Activated B cell treated with CpG ODN at 0.5 μM for 24 hours (primary cell): ENCODE measurements around the gene SYNE4. TPM values are rescaled to one million over a fixed set of nuclear protein-coding genes. Genes with fewer than 3 reads are reported as not detected.

ENCODE experiments used
- ATAC-seq: fragments of 200-7000 bp; cut with Tn5 transposase; one replicate; pipeline ENCODE4 v1.10.0; 2021; ENCODE audit warnings: low read depth, mild to moderate bottlenecking, moderate library complexity
- CTCF ChIA-PET: fragments of 350-600 bp; sonication (Branson Sonifier 250); formaldehyde crosslinking; loops from one replicate; lab custom pipeline; 2021; ENCODE audit warnings: antibody characterized with exemption; lab: Charles Lee
- POLR2A ChIA-PET: fragments of 350-600 bp; sonication (Branson Sonifier 250); formaldehyde crosslinking; loops from one replicate; lab custom pipeline; 2021; ENCODE audit warnings: antibody characterized with exemption; lab: Charles Lee
- DNase-seq: peaks from one replicate; pipeline ENCODE4 v3.0.0; 2022
- H3K27ac Mint-ChIP-seq: one replicate; pipeline ENCODE4 v1.8.0; 2020; ENCODE audit warnings: mixed read lengths
- H3K27me3 Mint-ChIP-seq: one replicate; pipeline ENCODE4 v1.8.0; 2021; ENCODE audit warnings: mixed read lengths
- H3K36me3 Mint-ChIP-seq: one replicate; pipeline ENCODE4 v1.8.0; 2021; ENCODE audit warnings: low read depth, mixed read lengths
- H3K4me1 Mint-ChIP-seq: one replicate; pipeline ENCODE4 v1.8.0; 2021; ENCODE audit warnings: mixed read lengths
- H3K4me3 Mint-ChIP-seq: one replicate; pipeline ENCODE4 v1.8.0; 2020; ENCODE audit warnings: mild to moderate bottlenecking, mixed read lengths
- H3K9me3 Mint-ChIP-seq: one replicate; pipeline ENCODE4 v1.8.0; 2020; ENCODE audit warnings: mixed read lengths
- intact Hi-C: fragments of 100-400 bp; cut with micrococcal nuclease; formaldehyde crosslinking; loops from one replicate; pipeline ENCODE4 v1.15.1; 2024
- total RNA-seq: library from RNA; stranded (reverse); gene quantifications from 2 replicates; pipeline ENCODE4 v1.2.3, GENCODE V29; 2022
- TF ChIP-seq, protein P1 (sequence below): fragments of 200-600 bp; IDR thresholded peaks from one replicate; pipeline ENCODE4 v1.8.0; 2022; ENCODE audit warnings: antibody characterized with exemption, mild to moderate bottlenecking

Gene SYNE4
- total RNA-seq, 1 donor from 2014 or later = 3.7 TPM

- no peak for ATAC-seq
- CTCF ChIA-PET = no interaction called here
Measured at GRCh38 chr19:35975608-35976214, 32.9 kb downstream of the SYNE4 start.

GRCh38 chr19:35973487-35973886, 35.1 kb downstream of the SYNE4 start:
- peaks cover 5% of the 10 kb centered on the region for H3K27me3 Mint-ChIP-seq
- H3K27ac Mint-ChIP-seq = no peak overlapping the region

More at GRCh38 chr19:35975608-35976214, 32.9 kb downstream of the SYNE4 start:
- POLR2A ChIA-PET = no interaction called here
- H3K4me3 Mint-ChIP-seq = no peak overlapping the region
- intact Hi-C loops = no loop called here
- no peaks in the 10 kb centered on the region for H3K36me3 Mint-ChIP-seq
- TF ChIP-seq, protein P1, sequence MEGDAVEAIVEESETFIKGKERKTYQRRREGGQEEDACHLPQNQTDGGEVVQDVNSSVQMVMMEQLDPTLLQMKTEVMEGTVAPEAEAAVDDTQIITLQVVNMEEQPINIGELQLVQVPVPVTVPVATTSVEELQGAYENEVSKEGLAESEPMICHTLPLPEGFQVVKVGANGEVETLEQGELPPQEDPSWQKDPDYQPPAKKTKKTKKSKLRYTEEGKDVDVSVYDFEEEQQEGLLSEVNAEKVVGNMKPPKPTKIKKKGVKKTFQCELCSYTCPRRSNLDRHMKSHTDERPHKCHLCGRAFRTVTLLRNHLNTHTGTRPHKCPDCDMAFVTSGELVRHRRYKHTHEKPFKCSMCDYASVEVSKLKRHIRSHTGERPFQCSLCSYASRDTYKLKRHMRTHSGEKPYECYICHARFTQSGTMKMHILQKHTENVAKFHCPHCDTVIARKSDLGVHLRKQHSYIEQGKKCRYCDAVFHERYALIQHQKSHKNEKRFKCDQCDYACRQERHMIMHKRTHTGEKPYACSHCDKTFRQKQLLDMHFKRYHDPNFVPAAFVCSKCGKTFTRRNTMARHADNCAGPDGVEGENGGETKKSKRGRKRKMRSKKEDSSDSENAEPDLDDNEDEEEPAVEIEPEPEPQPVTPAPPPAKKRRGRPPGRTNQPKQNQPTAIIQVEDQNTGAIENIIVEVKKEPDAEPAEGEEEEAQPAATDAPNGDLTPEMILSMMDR = no peak
- no peaks in the 10 kb centered on the region for H3K9me3 Mint-ChIP-seq
- no peaks in the 10 kb centered on the region for H3K4me1 Mint-ChIP-seq
- H3K27me3 Mint-ChIP-seq = peaks cover 13% of the 10 kb centered on the region
- H3K27ac Mint-ChIP-seq = no peak overlapping the region
- DNase-seq = no peak

DNA sequence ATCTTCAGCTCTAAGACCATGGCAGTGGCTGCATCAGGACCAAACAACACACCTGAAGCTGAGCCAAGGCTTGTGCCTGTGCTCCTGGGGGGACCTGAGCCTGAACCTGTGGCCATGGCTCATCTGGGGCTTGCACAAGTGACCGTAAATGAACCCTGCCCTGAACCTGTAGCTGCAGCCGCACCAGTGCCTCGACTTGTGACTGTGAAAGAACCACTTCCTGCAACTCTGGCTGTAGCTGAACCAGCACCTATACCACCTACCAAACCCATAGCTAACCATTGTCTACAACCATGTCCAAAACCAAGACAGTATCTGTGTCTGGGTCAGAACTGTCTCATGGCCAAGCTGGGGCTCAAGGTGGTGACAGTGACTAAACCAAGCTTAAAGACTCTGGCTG, 41.8 kb downstream of the SYNE4 start:
- no peak overlapping the region for H3K4me3 Mint-ChIP-seq
- no peaks in the 10 kb centered on the region for H3K36me3 Mint-ChIP-seq
- ATAC-seq (no peak), DNase-seq (no peak)
- intact Hi-C loops = no loop called here
- H3K27ac Mint-ChIP-seq = no peak overlapping the region
- POLR2A ChIA-PET = no interaction called here
- no peaks in the 10 kb centered on the region for H3K4me1 Mint-ChIP-seq
- CTCF ChIA-PET = no interaction called here
- no peaks in the 10 kb centered on the region for H3K9me3 Mint-ChIP-seq
- TF ChIP-seq, protein P1 = no peak
- H3K27me3 Mint-ChIP-seq = peaks cover 9% of the 10 kb centered on the region

More at GRCh38 chr19:35973487-35973886, 35.1 kb downstream of the SYNE4 start:
- CTCF ChIA-PET = no interaction called here
- H3K4me3 Mint-ChIP-seq = no peak overlapping the region
- POLR2A ChIA-PET = no interaction called here
- TF ChIP-seq, protein P1 = no peak
- H3K36me3 Mint-ChIP-seq = no peaks in the 10 kb centered on the region
- ATAC-seq = no peak
- no peak for DNase-seq
- no peaks in the 10 kb centered on the region for H3K9me3 Mint-ChIP-seq
- intact Hi-C loops = no loop called here
- H3K4me1 Mint-ChIP-seq = no peaks in the 10 kb centered on the region

GRCh38 chr19:35963514-35963913, 45.1 kb downstream of the SYNE4 start:
- TF ChIP-seq, protein P1 = no peak
- H3K4me1 Mint-ChIP-seq = peaks cover 5% of the 10 kb centered on the region
- no peak overlapping the region for H3K27ac Mint-ChIP-seq
- intact Hi-C loops = no loop called here
- ChIA-PET POLR2A (no interaction called here), CTCF (no interaction called here)
- no peaks in the 10 kb centered on the region for H3K36me3 Mint-ChIP-seq
- DNase-seq = no peak
- H3K9me3 Mint-ChIP-seq = no peaks in the 10 kb centered on the region
- H3K27me3 Mint-ChIP-seq = peaks cover 23% of the 10 kb centered on the region
- no peak for ATAC-seq
- H3K4me3 Mint-ChIP-seq = no peak overlapping the region

- Mint-ChIP-seq H3K4me1 (peaks cover 7% of the 10 kb centered on the region), H3K4me3 (no peak overlapping the region), H3K27me3 (peaks cover 22% of the 10 kb centered on the region), H3K27ac (no peak overlapping the region), H3K36me3 (no peaks in the 10 kb centered on the region), H3K9me3 (peaks cover 5% of the 10 kb centered on the region)
- intact Hi-C loops = no loop called here
- ChIA-PET CTCF (interaction anchor here (1.1 kb wide), 1 partner anchor 13 kb away, joined by 3 read pairs; no protein-coding TSS in a partner anchor), POLR2A (no interaction called here)
- no peak for DNase-seq
- no peak for ATAC-seq
- TF ChIP-seq, protein P1 = no peak
Measured at GRCh38 chr19:35960432-35960972, 48.1 kb downstream of the SYNE4 start.
